ENCODE measurements around the gene GNAT1.

Gene GNAT1

DNA sequence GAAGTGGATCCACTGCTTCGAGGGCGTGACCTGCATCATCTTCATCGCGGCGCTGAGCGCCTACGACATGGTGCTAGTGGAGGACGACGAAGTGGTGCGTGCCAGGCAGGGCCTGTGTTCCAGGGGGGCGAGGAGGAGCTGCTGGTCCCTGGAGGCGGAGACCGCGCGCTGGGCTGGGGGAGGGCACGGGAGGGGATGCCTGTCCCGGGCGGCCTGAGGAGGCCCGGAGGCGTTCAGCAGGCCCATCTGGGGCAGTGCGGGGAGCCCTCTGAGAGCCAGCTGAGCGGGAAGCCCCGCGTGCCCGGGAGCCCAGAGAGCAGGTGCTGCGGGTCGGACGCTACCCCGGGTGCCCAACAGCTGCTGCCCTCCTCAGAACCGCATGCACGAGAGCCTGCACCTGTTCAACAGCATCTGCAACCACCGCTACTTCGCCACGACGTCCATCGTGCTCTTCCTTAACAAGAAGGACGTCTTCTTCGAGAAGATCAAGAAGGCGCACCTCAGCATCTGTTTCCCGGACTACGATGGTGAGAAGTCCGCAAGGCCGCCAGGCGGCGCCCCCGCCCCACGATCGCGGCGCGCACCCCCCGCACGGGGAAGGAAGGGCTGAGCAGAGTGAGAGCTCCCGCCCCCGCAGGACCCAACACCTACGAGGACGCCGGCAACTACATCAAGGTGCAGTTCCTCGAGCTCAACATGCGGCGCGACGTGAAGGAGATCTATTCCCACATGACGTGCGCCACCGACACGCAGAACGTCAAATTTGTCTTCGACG, 2.9 kb downstream of the GNAT1 start:
- Histone ChIP-seq H3K4me3 (ENCODE audit: low read depth in 1 of 2, low read length in 2 of 2) (peak overlapping the region in 1 of 2 donors; percentile 43), H3K27me3 (ENCODE audit: low read depth, low read length) (peaks cover 18% of the 10 kb centered on the region), H3K4me1 (ENCODE audit: control insufficient read depth in 1 of 2, insufficient read depth in 2 of 2, low read length in 2 of 2) (peaks cover 0 to 15% of the 10 kb centered on the region in 2 donors), H3K36me3 (ENCODE audit: control insufficient read depth in 1 of 2, insufficient read depth in 2 of 2, low read length in 2 of 2) (no peaks in the 10 kb centered on the region), H3K9me3 (ENCODE audit: control insufficient read depth in 1 of 2, low read length in 2 of 2) (no peaks in the 10 kb centered on the region), H3K27ac (ENCODE audit: low read length) (no peak overlapping the region)

DNA sequence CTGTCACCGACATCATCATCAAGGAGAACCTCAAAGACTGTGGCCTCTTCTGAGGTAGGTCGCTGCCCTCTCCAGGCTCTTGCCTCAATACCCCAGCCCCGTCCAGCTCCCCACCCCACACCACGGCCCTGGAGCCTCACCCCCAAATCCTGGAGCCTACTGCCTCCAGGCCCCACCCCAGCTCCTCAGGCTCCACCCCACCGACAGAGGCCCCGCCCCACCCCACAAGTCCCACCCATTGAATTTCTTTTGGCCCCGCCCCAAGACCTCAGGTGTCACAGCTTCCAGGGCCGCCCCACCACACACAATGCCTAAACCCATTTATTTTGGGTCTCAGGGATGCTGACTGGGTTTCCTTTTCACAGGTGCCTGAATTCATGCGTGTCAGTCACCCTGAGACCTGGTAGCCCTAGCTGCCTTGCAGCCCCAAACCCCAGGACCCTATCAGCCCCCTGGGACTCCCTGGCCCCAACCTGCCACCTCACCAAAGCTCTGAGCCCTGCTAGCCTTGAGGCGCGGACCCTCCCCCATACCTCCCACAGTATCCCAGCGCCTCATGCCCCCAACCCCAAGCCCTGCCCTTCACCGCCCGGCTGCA, 3.6 kb downstream of the GNAT1 start:
- Histone ChIP-seq H3K4me1 (ENCODE audit: control insufficient read depth in 1 of 2, insufficient read depth in 2 of 2, low read length in 2 of 2) (peaks cover 0 to 15% of the 10 kb centered on the region in 2 donors), H3K9me3 (ENCODE audit: control insufficient read depth in 1 of 2, low read length in 2 of 2) (no peaks in the 10 kb centered on the region), H3K36me3 (ENCODE audit: control insufficient read depth in 1 of 2, insufficient read depth in 2 of 2, low read length in 2 of 2) (no peaks in the 10 kb centered on the region), H3K27ac (ENCODE audit: low read length) (no peak overlapping the region), H3K4me3 (ENCODE audit: low read depth in 1 of 2, low read length in 2 of 2) (peak overlapping the region in 1 of 2 donors; percentile 43), H3K27me3 (ENCODE audit: low read depth, low read length) (peaks cover 18% of the 10 kb centered on the region)

GRCh38 chr3:50195501-50196252, 4.3 kb downstream of the GNAT1 start:
- Histone ChIP-seq H3K27me3 (ENCODE audit: low read depth, low read length) (peaks cover 18% of the 10 kb centered on the region), H3K27ac (ENCODE audit: low read length) (no peak overlapping the region), H3K4me3 (ENCODE audit: low read depth in 1 of 2, low read length in 2 of 2) (no peak overlapping the region), H3K36me3 (ENCODE audit: control insufficient read depth in 1 of 2, insufficient read depth in 2 of 2, low read length in 2 of 2) (no peaks in the 10 kb centered on the region), H3K9me3 (ENCODE audit: control insufficient read depth in 1 of 2, low read length in 2 of 2) (no peaks in the 10 kb centered on the region), H3K4me1 (ENCODE audit: control insufficient read depth in 1 of 2, insufficient read depth in 2 of 2, low read length in 2 of 2) (peaks cover 0 to 15% of the 10 kb centered on the region in 2 donors)

GRCh38 chr3:50196253-50196801, 4.9 kb downstream of the GNAT1 start:
- Histone ChIP-seq H3K36me3 (ENCODE audit: control insufficient read depth in 1 of 2, insufficient read depth in 2 of 2, low read length in 2 of 2) (no peaks in the 10 kb centered on the region), H3K27me3 (ENCODE audit: low read depth, low read length) (peaks cover 22% of the 10 kb centered on the region), H3K4me3 (ENCODE audit: low read depth in 1 of 2, low read length in 2 of 2) (no peak overlapping the region), H3K4me1 (ENCODE audit: control insufficient read depth in 1 of 2, insufficient read depth in 2 of 2, low read length in 2 of 2) (peaks cover 0 to 15% of the 10 kb centered on the region in 2 donors), H3K9me3 (ENCODE audit: control insufficient read depth in 1 of 2, low read length in 2 of 2) (no peaks in the 10 kb centered on the region), H3K27ac (ENCODE audit: low read length) (no peak overlapping the region)

GRCh38 chr3:50201573-50202315, 10.3 kb downstream of the GNAT1 start:
- Histone ChIP-seq H3K4me3 (ENCODE audit: low read depth in 1 of 2, low read length in 2 of 2) (no peak overlapping the region), H3K36me3 (ENCODE audit: control insufficient read depth in 1 of 2, insufficient read depth in 2 of 2, low read length in 2 of 2) (no peaks in the 10 kb centered on the region), H3K4me1 (ENCODE audit: control insufficient read depth in 1 of 2, insufficient read depth in 2 of 2, low read length in 2 of 2) (peaks cover 0 to 8% of the 10 kb centered on the region in 2 donors), H3K9me3 (ENCODE audit: control insufficient read depth in 1 of 2, low read length in 2 of 2) (no peaks in the 10 kb centered on the region), H3K27ac (ENCODE audit: low read length) (no peak overlapping the region), H3K27me3 (ENCODE audit: low read depth, low read length) (peaks cover 41% of the 10 kb centered on the region)

GRCh38 chr3:50202353-50203112, 11.1 kb downstream of the GNAT1 start:
- H3K27ac ChIP-seq (ENCODE audit: low read length), result no peak overlapping the region
- no peak overlapping the region for H3K4me3 ChIP-seq (ENCODE audit: low read depth in 1 of 2, low read length in 2 of 2)
- H3K36me3 ChIP-seq (ENCODE audit: control insufficient read depth in 1 of 2, insufficient read depth in 2 of 2, low read length in 2 of 2), result no peaks in the 10 kb centered on the region
- H3K4me1 ChIP-seq (ENCODE audit: control insufficient read depth in 1 of 2, insufficient read depth in 2 of 2, low read length in 2 of 2), result peaks cover 0 to 8% of the 10 kb centered on the region in 2 donors
- peaks cover 41% of the 10 kb centered on the region for H3K27me3 ChIP-seq (ENCODE audit: low read depth, low read length)
- no peaks in the 10 kb centered on the region for H3K9me3 ChIP-seq (ENCODE audit: control insufficient read depth in 1 of 2, low read length in 2 of 2)

- H3K36me3 ChIP-seq (ENCODE audit: control insufficient read depth in 1 of 2, insufficient read depth in 2 of 2, low read length in 2 of 2), result no peaks in the 10 kb centered on the region
- peaks cover 0 to 8% of the 10 kb centered on the region in 2 donors for H3K4me1 ChIP-seq (ENCODE audit: control insufficient read depth in 1 of 2, insufficient read depth in 2 of 2, low read length in 2 of 2)
- H3K27me3 ChIP-seq (ENCODE audit: low read depth, low read length), result peaks cover 41% of the 10 kb centered on the region
- no peak overlapping the region for H3K4me3 ChIP-seq (ENCODE audit: low read depth in 1 of 2, low read length in 2 of 2)
- H3K27ac ChIP-seq (ENCODE audit: low read length), result no peak overlapping the region
- no peaks in the 10 kb centered on the region for H3K9me3 ChIP-seq (ENCODE audit: control insufficient read depth in 1 of 2, low read length in 2 of 2)
Observed at GRCh38 chr3:50203113-50203808, 11.9 kb downstream of the GNAT1 start.

DNA sequence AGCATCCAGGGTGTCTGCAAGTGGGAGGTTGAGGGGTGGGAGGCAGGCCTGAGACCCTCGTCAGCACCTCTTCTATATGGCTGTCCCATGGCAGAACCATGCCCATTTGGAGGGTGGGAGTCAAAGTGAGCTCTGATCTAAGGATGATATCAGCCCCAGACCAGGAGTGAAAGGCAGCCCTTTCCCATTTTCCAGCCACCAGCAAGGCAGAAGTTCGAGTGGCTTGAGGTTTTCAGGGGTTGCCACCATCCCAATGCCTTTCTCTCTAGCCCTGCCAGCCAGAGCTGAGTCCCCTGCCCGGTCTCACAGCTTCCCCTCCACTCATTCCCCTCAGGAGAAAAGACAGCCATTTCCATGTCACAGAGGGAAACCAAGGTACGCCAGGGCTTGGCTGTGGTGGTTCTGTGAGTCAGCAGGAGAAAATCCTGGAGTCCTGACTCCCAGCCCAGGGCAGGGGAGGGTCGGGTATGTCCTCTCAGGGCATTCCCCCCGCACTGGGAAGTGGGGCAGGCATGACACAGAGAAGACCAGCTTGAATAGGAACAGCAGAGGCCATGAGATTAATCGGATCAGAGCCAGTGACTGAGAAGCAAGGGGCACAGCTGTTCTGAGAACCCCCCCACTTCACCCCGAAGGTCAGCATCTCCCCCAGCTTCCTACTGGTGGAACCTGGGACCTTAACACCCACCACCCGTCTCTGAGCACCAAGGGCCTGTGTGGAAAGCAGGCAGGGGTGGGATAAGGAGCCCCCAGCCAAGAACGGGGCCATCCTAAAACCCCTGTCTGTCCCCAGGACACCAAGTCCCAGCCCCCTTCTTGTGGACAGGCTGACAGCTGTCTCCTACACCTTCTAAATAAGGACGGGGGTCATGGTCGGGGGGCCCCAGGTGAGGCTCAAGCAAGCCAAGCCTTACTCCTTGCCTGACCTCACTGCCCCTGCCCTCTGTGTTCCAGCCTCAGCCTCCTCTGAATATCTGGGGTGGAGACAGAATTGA, 12.7 kb downstream of the GNAT1 start:
- Histone ChIP-seq H3K4me1 (ENCODE audit: control insufficient read depth in 1 of 2, insufficient read depth in 2 of 2, low read length in 2 of 2) (peaks cover 0 to 8% of the 10 kb centered on the region in 2 donors), H3K9me3 (ENCODE audit: control insufficient read depth in 1 of 2, low read length in 2 of 2) (no peaks in the 10 kb centered on the region), H3K4me3 (ENCODE audit: low read depth in 1 of 2, low read length in 2 of 2) (no peak overlapping the region), H3K36me3 (ENCODE audit: control insufficient read depth in 1 of 2, insufficient read depth in 2 of 2, low read length in 2 of 2) (no peaks in the 10 kb centered on the region), H3K27me3 (ENCODE audit: low read depth, low read length) (peaks cover 41% of the 10 kb centered on the region), H3K27ac (ENCODE audit: low read length) (no peak overlapping the region)

DNA sequence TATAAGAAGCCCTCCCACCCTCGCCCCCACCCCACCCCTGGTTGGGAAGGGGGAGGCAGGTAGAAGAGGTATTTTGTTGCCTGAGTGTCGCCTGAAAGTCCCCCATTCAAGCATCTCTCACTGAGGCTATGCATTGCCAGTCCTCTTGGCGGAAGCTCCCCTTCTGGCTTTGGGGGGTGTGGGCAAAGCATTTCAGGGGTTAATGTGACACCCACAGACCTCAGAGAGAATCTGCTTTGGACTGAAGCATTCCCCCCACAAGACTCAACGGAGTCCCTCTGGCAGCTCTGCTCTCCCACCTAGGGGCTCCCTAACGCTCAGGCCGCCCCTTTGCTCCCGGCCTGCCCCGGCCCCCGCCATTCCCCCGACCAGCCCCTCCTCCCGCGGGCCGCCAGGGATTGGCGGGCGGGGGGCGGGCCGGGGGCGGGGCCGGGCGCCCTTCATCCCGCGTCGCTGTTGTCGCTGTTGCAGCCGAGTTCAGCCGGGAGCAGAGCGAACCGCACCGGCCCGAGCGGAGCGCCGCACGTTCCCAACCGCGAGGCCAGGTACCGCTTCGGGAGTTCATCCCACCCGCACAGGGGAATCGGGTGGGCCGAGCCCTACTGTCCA, 13.5 kb downstream of the GNAT1 start, which contains the start of gene SLC38A3:
Gene SLC38A3, plus strand, starts transcription at position 468 of the 609 bp plus-strand sequence. CDS start 8,929 bp downstream, outside the sequence.
- Histone ChIP-seq H3K27me3 (ENCODE audit: low read depth, low read length) (peaks cover 41% of the 10 kb centered on the region), H3K4me3 (ENCODE audit: low read depth in 1 of 2, low read length in 2 of 2) (peak within 1 kb of the TSS in 1 of 2 donors; percentile 59), H3K4me1 (ENCODE audit: control insufficient read depth in 1 of 2, insufficient read depth in 2 of 2, low read length in 2 of 2) (peaks cover 0 to 8% of the 10 kb centered on the region in 2 donors), H3K36me3 (ENCODE audit: control insufficient read depth in 1 of 2, insufficient read depth in 2 of 2, low read length in 2 of 2) (no peaks in the 10 kb centered on the region), H3K9me3 (ENCODE audit: control insufficient read depth in 1 of 2, low read length in 2 of 2) (no peaks in the 10 kb centered on the region), H3K27ac (ENCODE audit: low read length) (no peak within 1 kb of the TSS)

Data from muscle layer of duodenum (tissue), 2 donors.